ENCODE data around the gene MSANTD2.

MSANTD2 gene

DNA sequence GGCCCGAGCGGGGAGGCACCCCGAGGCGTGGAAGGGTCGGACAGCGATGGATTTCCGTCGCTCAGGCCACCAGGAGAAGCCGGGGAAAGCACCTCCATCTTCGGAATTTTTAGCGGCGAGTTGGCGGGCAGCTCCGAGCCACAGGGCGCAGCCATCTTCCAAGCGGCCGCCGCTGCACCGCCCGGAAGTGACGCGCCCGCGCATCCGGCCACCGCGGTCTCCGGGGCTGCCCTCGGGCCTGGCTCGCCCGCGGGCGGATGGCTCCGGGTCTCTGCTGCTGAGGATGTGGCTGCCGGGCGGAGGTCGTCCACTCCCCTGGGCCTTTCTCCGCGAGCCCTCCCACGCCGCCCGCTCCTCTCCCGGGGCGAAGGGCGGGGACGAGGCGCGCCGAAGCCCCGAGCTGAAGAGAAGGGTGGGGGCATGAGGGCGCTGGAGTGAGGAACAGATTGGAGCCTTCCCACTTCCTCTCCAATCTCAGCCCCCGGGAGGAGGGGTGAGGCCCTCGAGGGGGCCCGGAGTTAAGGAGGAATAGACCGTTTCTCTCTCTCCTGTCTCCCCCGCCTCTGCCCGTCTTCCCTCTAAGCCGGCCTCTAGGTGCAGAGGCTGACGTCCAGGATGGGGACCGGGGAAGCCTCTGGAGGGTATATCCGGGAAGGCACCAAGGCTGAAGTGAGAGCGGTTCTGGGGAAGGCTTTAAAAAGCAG, at the start of gene MSANTD2:
MSANTD2 (minus strand) TSS at position 181 of the 704 bp plus-strand sequence; CDS start at position 155, 26 bp downstream.
- peak; percentile 92 for DNase-seq

DNA sequence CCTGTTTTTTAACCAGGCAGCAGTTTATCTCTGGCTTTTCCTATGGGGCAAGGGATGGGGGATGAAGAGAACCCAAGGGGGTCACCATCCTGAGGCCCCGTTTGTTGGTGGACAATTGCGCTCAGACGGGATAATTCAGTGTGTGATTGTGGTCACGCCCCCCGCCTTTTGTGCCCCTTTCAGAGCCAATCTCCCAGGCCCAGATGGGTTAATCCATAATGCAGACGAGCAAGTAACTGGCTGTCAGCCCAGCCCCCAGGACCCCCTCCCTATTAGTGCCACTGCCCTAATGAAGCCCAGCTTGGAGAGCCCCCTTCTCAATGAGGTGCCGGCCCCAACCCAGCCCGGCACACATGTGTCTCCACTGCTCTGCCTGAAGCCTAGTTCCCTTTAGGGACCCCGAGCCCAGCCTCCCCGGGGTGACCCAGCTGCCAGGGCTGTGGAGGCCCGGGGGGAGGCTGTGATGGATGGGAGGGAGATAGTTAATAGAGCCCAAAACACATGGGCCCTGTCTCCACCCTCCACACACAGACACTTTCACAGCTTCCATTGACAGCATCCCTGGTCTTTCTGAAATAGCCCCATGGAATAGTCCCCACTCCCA, 46.0 kb upstream of the MSANTD2 start:
- DNase-seq = no peak

DNA sequence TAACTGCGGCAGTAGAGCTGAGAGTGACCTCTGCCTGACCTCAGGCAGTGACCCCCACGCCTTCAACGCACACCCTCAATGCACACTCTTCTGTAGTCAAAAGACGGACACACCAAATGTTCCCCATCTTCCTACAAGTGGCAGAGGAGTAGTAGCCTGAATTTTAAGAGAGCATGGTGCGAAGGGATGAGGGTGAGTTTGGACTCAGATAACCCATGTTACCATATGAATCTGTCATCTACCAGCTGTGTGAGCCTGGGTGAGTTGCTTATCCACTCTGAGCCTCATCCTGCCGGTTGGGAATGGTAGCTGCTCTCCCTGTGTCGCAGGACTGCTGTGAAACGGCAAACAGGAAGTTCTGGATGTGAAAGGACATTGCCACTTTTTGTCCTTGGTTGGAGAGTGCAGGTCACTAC, 44.5 kb upstream of the MSANTD2 start:
- no peak for DNase-seq

DNA sequence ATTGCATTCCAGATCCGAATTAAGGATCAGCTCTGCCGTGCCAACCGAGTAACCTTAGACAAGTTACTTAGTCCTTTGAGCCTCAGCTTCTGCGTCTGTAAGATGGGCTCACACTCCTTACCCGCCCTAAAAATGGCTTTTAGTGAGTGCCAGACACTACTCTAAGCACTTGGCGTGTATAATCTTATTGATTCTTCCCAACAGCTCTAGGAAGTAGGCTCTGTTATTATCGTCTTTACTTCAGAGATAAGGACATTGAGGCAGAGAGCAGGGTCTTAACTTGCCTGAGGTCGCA, 43.4 kb upstream of the MSANTD2 start:
- peak; percentile 34 for DNase-seq

DNA sequence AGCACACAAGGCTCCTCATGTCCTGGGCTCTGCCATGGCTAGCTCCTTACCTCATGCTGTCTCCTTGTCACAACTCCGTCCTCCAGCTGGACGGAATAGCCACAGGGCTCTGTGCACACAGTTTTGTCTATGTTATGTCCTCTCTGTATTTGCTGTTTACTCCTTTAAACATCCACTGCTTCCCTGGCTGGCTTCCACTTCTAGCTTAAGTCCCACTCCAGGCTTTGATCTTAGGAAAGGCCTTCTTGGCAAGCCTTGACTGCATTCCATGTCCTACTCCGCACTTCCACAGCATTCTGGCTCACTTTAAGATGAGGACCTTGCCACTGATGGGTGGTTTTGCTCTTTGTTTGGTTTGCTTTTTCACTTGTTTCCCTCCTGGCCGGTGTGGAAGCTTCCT, 42.1 kb upstream of the MSANTD2 start:
- DNase-seq = no peak

DNA sequence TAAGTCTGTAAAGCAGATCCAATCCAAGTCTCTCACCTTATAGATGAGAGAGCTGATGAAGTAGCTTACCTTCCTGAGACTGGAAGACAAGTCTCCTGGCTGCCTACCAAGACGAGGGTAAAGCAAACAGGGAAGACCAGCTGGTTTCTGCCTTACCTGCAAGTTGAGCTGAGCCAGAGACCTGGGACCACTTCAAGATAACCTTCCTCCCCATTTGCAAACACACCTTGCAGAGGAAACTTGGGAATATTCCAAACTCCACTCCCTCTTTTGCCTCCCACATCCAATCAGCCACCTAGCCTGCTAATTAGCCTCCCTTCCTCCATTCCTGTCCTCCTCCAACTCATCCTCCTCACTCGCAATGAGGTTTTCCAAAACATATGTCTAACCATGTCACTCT, 41.6 kb upstream of the MSANTD2 start:
- DNase-seq = no peak

DNA sequence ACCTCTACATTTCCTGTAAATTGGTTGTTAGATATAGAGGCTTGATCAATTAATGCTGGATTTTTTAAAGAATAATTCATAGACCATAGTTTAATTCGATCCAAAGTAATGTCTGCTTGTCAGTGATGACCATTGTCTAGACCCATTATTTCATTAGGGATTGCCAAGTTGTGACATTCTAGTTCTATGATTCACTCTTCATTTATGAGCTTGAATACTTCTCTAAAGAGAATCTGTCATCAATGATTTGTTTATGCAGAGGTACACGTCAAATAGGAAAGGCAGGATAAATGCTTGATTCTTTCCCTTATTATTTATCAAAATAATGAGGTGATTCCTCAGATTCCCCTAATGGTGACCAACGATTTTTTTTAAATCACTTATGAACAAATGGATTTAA, 41.0 kb upstream of the MSANTD2 start:
- no peak for DNase-seq

DNA sequence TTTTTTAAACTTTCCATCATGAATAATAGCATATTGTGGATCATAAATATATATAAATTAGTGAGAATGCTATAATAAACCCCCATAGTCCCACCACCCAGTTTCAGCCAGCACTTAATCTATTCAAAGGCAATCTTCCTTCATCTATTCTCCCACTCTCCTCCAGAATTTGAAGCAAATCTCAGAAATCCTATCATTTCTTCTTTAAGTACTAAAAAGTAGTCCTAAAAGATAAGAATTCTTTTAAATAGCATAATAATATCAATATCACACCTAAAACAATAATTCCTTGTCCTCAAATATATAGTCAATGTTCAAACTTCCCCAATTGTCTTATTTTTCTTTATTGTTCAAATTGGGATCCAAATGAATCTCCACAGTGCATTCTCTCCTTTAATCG, 40.5 kb upstream of the MSANTD2 start:
- DNase-seq = no peak

DNA sequence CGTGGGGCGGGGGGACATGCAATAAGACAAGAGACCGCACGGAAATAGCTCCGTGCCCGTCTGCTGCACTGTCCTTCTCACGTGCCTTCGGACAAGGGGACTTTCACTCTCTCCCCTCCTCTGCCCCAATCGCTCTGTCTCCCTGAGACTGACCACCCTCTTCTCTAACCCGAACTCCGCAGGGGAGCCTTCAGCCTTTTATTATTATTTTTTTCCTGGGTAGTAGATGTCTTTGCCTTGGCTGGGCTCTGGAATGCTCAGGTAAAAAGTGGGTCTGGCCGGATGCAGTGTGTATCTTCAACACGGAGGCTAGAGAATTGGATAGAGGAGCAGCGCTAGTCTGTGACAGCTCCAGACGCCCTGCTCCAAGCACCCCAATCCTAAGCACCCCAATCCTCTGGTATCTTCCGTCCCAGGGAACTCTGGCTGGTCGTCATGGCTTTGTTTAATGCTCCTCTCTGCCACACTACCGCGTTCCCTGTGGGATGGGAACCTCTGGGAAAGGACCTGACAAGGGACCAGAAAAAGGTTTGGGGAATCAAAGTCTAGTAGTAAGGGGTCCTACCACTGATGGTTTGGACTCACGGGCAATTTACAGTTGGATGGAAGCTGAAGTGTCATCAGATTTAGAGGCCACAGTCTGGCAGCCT, 39.9 kb upstream of the MSANTD2 start:
- no peak for DNase-seq

DNA sequence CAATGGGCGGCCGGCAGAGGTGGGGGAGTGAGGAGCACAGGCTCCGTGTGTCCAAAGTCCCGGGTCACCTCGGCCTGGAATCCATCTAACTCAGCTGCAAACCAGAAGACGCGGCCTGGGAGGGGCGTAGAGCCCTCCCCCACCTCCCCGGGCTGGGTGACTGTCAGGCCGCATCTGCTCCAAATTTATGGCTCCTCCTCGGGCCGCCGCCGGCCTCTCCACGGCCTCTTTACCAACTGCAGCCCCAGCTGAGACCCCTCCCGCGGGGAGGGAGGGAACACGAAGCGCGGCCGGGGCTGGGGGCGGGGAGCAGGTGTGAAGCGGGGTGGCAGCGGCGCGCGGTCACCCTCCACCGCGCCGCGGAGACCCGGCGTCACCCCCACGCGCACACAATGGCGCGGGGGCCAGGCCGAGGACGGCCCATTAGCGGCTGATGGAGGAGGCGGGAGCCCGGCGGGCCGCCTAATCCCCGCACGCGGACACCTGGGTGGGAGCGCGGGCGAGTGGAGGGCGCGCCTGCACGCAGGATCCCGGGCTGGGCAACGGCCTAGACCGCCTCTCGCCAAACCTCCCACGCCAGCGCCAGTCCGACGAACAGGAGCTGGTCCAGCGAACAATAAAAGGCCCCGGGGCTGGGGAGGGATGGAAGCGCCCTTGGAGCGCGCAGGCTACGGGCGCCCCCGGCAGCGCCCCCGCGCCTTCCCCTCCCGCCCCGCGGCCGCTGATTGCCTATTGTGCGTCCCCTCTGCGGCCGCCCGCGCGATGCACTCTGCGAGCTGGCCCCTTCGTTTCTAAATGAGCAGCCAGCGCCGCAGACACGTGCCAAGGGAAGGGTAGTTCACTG, 39.1 kb upstream of the MSANTD2 start:
- DNase-seq = peak; percentile 57

DNA sequence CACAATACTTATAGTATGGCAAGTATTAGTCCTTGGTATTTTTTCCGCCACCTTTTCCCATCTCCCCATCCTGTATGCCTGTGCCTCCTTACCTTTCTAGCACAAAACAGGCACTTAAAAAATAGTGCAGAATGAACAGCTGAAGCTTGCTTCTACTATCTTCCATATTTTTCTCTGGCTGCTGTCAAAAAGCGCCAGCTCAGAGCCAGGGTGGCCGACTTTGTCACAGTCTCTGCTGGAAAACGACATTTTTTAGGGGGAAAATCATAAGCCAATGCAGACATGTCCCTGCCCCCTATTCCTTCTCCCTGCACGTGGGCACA, 38.6 kb upstream of the MSANTD2 start:
- DNase-seq = no peak

DNA sequence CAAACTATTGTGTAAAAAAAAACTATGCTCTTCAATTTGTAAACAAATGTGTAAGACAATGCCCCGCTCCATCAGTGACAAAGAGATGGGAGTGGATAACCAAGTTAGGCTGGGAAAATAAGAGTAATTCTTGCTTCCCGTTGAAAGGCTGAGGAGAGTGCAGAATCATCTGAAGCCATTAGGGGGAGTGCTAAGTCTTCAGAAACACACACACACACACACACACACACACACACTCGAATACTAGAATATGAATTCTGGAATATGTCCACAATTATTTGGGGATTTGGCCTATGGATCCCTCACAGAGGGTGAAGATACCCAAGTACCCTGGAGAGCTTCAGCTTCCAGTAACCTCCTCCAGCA, 37.3 kb upstream of the MSANTD2 start:
- DNase-seq = peak; percentile 77

DNA sequence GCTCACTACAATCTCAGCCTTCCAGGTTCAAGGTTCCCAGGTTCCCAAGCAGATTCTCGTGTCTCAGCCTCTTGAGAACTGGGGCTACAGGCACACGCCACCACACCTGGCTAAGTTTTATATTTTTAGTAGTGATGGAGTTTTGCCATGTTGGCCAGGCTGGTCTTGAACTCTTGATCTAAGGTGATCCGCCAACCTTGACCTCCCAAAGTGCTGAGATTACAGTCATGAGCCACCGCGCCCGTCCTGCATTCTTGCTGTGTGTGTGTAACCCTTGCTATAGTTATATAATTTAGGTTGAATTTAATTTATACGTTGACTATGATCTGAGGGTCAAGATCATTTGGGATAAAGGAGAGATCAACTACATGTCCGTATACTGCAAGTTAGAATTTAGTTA, 35.7 kb upstream of the MSANTD2 start:
- no peak for DNase-seq

DNA sequence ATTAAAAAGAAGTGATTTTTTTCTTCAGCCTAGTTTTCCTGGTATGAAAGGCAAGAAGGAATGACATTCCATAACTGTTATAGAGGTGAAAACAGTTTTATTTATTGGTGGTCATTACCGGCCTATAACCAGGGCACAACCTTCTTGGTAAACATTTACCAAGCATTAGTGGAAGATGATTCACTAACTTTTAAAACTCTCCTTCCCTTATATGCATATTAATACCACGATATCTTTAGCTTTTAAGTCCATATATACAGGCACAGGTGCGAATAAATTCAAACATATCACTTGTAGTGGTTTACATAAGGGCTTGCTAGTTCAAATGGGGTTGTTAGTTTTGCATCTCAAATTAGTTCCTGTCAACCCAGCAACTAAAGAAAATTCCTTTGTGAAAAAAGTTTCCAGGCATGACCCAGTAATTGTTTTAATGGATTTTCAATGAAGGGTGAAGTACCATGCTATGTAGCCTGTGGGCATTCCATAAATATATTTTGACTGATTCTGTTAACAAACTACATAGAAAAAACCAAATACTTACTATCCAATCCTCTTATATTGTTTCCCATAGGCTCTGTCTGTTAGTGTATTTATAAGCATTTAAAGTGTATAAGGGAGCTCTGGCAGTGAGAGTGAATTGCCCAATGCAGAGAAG, 34.4 kb upstream of the MSANTD2 start:
- no peak for DNase-seq

DNA sequence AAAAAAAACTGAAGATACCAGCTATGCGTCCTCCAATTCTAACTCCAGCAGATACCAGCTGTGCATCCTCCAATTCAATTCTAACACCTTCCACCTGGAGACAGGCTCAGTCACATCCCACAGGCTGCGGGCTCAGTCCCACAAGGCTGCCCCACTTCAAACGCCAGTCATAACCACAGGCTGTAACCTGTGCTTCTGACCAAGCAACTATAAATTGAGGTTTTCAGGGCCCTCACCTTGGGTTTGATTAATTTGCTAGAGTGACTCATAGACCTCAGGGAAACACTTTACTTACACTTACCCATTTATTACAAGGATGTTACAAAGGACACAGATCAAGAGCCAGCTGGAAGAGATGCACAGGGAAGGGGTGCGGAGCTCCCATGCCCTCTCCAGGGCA, 32.4 kb upstream of the MSANTD2 start:
- DNase-seq = no peak

DNA sequence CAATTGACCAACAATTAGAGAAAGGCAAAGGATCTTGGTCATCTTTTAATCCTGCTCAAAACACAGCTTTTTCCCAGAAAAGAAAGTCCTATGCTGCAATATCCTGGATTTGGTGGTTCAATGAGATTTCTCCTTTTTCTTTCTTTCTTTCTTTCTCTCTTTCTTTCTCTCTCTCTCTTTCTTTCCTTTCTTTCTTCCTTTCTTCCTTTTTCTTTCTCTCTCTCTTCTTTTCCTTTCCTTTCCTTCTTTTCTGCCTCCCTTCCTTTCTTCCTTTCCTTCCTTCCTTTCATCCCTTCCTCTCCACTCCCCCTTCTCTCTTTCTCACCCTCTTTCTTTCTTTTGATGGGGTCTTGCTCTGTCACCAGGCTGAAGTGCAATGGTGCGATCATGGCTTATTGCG, 31.7 kb upstream of the MSANTD2 start:
- DNase-seq = no peak

DNA sequence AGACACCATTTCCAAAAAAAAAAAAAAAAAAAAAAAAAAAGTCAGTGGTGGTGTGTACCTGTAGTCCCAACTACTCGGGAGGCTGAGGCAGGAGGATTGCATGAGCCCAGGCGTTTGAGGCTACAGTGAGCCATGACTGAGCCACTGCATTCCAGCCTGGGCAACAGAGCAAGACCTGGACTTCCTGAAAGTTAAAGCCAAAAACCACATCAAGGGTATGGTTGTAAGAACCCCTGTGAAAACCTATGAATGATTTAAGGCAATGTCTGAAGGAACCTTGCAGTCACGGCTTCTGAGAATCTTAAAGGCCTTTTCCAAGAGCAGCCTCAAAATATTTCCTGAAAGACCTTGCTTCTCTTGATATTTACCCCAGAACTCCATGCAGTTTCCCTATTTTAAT, 30.5 kb upstream of the MSANTD2 start:
- DNase-seq = no peak

DNA sequence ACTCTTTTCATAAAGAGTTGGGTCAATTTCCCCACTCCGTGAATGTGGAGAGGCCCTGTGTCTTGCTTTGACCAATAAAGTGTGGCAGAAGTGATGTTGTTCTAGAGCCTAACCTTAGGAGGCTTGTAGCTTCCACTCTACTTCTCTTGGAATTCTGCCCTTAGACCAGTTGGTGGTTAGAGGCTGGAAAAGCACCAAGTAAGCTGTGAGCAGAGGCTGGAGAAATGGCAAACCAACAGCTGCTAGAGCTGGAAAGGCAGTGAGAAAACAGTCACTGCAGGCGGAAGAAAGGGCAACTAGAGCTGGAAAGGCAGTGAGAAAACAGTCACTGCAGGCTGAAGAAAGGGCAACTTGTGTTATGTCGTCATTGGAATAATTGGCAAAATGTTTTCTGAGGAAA, 29.8 kb upstream of the MSANTD2 start:
- no peak for DNase-seq

DNA sequence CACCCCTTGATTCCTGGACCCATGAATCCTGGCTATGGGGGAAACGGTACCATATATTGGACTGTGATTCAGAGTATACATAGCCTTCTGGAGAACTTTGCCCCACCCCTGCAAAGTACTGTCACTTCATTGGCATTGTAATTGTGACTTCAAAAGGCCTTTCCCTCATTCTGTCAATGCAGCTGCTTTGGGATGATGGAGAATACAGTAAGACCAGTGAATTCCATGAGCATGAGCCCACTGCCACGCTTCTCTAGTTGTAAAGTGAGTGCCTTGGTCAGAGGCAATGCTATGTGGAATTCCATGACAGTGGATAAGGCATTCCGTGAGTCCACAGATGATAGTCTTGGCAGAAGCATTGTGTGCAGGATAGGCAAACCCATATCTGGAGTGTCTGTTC, 25.7 kb upstream of the MSANTD2 start:
- DNase-seq = no peak

DNA sequence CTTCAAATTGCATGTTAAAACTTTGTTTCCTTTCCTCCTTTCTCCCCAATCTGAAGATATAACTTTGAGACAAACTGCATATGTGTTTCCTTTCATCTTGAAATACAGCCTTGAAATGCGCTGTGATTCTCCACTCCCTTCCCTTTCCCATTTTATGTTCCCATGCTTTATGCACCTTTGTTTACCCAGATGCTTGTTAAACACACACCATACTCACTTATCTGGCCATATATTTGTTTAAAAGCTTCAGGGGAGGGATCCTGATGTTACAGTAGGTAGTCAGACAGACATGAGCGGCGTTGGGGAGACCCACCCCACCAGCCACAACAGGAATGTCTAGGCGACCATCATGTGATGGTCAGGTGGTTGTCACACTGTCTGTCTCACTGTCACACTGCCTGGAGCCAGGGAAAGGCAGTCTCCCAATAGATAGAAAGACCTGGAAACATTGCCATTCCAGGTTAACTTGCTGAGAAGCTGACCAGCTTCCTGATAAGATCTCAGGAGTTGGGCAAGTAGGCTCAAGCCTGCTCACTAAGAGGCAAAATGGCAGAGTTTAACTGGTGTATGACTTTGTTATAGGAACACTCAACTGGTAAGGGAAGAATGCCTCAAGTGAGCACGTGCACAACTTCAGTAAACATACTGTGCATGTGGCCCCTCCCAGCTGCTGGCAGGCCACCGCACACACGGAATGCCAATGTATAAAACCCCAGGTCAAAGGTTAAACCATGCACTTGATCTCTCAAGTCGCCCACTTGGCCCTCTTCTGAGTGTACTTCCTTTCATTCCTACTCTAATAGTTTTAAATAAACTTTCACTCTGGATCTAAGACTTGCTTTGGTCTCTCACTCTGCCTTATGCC, 23.5 kb upstream of the MSANTD2 start:
- DNase-seq = no peak

DNA sequence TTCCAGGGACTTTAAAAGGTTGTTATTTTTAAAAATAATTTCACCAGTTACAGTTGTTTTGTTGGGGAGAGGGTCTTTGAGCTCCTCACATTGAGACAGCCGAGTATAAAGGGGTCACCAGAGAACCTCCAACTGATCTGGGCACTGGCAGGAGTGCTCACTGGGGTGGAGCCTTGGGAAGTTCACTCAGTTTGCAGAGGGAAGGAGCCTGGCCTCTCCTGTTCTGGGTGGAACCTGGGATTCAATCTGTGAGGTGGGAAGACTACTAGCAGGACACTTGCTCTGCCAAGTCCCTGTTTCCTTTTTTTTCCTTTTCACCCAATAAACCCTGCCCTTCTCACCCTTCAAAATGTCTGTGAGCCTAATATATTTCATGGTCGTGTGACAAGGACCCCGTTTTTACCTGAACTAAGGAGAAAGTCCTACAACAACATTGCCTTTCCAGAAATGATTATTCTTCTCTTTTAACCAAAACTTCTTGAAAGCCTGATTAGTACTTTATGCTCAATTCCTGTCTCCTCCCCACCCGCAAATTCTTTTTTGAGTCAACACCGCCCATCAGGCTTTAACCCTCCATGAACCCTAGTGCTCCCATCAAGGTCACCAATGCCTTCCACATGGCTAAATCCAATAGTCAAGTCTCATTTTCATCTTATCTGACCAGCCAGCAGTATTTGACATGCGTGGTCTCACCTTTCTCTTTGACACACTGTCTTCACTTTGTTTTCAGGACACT, 22.0 kb upstream of the MSANTD2 start:
- no peak for DNase-seq

DNA sequence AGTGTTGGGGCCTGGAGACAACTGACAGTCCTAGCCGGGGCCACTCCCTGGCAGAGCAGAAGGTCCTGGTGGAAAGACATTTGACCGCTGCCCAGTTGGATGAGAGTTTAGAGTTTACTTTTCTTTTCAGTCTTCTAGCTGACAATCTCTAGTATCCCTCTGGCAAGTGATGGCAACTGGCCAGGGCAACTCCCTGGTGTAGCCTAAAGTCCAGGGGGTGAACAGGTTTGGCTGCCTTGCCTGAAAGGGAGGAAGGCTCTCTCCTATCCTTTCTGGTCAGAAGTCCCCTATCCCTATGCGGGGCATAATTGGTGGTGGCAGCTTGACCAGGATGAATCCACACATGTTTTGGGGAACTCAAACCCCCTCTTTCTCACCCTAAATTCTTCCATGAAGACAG, 16.8 kb upstream of the MSANTD2 start:
- DNase-seq = no peak

All from NCI-H82 (cell line).